GM19438 (cell line): Measurements from ENCODE around the gene CERCAM.
"Not testable (repeated sequence)": the region's sequence is repeated elsewhere in the genome, so short reads cannot be mapped to it uniquely, and the experiment has no call there.

ENCODE experiments used
- ATAC-seq: cut with Tn5 transposase; IDR thresholded peaks from one replicate; pipeline ENCODE4 v1.9.1; 2021; ENCODE audit warnings: low read depth; ENCODE audit not compliant: unreplicated experiment

Gene CERCAM

GRCh38 chr9:128393145-128393775 lies 27.4 kb upstream of the CERCAM start:
- ATAC-seq, result no peak

DNA sequence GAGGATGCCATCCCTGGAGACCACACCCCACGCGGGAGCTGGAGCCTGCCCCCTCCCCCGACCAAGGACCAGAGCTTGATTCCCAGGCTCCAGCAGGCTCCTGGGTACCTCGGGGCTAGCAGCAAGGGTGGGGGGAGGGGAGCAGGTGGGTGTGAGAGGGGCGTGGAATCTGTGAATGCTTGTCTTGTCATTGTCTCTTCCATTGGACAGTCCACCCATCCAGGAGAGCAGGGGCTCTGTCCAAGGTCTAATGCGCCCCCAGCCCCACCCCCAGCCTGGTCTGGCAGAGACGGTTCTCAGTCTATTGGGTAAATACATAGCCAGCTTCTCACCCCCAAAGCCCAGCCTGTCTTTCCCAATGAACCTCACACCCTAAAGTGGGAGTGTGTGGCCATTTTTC lies 26.7 kb upstream of the CERCAM start:
- no peak for ATAC-seq

DNA sequence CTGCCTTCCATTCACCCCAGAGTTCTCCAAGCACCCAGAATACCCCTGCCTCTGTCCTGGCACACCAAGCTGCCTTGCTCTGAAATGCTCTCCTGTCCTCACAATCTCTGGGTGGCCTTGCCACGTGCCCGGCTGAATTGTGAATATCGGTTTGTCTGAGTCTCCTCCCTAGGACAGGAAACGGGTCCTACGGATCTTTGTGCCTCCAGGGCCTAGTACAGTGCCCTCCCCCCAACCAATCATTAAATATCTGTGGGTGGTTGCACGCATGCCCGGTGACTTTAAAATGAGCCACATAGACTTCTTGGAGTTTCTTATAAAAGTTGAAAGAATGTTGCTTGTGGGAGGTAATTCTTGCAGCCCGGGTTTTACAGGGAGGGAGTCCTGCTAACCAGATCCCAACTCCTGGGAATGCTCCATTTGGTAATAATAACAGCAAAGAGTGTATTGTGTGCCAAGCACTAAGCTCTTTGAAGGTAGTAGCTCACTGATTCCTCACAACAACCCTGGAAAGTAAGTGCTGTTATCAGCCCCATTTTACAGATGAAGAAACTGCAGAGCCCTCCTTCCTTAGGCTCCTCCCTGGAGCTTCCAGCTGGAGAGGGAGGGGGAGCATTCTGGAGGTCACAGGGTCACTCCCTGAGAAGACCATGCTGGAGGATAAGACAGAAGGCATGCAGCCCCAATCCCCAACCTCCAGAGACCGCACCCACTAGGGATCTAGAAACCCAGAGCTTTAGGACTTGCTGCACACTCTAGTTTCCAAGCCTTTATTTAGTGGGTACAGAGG lies 26.1 kb upstream of the CERCAM start:
- ATAC-seq, result no peak

DNA sequence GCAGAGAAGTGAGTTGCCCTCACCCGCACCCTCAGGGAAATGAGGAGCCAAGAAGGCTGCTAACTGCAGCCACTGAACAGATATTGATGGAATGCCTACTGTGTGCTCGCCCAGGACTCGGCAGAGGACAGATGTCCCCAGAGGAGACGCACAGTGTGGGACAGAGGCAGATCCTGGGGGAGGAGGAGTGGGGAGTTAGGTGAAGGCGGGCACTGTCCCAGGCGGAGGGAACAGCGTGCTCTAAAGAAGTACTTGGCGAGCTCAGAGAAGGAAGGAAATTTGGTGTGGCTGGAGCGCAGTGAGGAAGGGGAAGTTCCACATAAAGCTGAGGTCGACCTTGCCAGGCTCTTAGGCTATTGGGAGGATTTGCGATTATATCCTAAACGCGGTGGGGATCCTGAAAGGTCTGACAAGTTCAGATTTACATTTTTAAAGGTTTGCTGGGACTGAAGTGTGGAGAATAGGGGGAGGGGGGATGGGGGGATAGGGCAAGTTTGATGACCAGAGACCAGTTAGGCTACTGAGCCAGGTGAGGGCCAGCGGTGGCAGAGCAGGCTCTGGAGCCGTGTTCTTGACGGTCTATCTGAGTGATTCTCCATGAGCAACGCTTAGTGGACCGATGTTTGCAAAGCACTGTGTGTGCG lies 23.6 kb upstream of the CERCAM start:
- no peak for ATAC-seq

- no peak for ATAC-seq
Measured at GRCh38 chr9:128397831-128398230, 22.8 kb upstream of the CERCAM start.

- ATAC-seq, result no peak
Measured at GRCh38 chr9:128399861-128400260, 20.8 kb upstream of the CERCAM start.

GRCh38 chr9:128404560-128404959 lies 16.1 kb upstream of the CERCAM start:
- ATAC-seq, result no peak

DNA sequence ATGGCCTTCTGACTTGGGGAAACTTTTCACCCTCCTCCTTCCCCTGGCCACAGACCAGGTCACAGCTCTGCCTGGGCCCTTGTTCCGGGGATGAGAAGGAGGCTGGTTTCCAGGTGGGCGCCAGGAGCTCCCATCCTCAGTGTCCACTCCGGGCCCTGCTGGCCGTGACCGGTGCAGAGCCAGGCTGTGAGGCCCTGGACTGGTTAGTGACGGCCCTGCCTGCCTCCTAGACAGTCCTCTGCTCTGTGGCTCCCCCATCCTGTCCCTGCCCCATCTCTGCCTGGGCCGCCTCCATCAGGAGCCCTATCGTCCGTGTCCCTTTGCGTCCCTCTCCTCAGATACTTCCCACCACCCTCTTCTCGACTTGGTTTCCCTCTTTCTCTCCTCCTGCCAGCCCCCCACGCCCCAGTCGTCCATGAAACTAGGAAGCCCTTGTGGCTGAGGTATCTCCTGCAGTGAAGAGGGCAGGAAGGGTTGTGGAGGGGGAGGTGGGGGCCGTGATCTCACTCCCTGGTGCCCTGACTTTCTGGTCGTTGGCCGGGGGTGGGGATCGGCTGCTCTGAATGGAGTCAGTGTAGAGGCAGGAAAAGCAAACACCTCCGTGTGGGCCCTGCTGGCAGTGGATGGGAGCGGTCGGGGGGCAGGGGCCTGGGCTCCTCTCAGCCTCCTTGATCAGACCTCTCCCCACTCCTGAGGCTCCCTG lies 15.4 kb upstream of the CERCAM start:
- no peak for ATAC-seq

DNA sequence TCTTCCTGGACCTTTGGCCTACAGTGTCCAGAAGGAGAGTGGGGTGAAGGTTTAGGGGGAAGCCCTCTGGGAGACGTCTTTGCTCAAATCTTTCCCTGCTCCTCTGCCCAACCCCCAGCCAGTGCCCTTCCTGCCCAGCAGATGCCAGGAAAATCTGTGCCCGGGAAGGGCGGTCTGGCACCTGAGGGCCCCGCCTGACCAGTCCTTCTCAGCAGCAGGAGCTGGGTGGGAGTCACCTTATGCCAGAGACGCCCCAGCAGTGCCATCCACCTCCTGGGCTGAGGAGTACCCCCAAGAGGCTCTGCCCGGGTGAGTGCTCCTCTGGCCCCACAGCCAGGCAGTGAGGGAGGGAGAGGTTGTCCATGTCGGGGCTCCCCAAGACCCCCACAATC lies 14.9 kb upstream of the CERCAM start:
- ATAC-seq, result no peak

- ATAC-seq, result no peak
Measured at GRCh38 chr9:128406848-128407391, 13.7 kb upstream of the CERCAM start.

DNA sequence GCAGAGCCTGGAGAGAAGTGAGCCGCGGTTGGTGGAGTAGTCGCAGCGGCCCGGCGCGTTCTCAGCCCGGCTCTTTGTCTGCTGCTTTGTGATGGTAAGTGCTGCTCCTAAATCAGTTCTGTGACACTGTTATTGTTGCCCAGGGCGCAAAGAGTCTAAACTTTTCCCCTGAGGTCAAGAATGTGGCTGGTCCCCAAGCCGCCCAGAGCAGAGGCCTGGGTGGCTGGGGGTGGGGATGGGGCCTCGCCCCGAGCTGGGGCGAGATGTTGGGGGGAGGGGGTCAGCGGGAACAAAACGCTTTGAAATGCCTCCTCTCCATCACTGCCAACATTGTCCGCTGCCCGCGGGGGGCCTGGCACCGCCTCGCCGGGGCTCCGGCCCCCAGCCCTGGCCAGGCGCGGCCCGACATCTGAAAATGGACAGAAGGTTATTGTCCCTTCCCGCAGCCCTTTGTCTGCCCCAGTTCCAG lies 11.7 kb upstream of the CERCAM start:
- no peak for ATAC-seq

DNA sequence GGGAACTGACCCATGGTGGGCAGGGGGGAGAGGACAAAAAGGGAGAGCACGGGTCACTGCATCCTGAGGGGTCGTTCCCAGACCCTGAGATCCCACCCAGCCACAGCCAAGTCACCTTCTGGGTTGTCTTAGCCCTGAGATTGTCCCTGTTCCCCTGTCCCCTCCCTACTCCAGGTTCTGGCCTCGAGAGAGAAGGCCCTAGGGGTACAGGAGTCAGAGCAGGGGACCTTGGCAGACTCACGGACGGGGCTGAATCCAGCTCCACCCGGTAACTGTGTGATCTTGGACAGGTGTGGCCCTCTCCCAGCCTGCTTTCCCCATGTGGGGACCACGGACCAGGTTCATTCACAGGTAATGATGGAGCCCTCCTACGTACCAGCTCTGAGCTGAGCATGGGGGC lies 11.2 kb upstream of the CERCAM start:
- ATAC-seq, result no peak

- no peak for ATAC-seq
Measured at GRCh38 chr9:128409978-128410377, 10.7 kb upstream of the CERCAM start.

- ATAC-seq, result no peak
Measured at GRCh38 chr9:128411364-128412119, 9.1 kb upstream of the CERCAM start.

DNA sequence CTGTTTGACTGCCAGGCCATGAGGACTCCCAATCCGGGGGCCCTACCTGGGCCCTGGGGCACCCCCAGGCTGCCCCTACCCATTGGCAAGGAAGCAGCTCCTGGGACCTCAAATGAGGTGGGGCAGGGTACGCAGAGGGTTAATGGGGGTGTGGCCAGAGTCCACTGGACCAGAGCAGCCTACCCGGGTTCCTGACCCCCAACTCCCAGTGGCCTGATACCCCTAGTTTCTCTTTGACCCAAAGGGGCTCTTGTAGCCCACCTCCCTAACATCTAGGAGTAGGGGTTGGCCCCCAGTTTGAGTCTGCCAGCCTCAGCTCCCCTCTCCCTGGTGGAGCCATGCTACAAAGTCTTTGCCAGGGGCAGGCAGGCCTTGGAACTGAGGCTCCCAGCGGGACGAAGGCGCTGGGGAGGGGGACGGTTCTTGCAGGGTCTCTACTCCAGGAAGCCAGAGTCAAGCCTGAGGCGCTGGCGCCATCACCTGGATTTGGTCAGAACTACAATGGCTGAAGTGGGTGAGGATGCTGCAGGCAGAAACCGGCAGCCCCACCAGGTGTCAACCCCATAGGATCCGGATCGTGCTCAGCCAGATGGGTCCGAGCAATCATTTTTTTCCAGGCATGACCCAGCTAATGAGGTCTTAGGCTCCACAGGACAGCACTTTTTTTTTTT lies 8.4 kb upstream of the CERCAM start:
- no peak for ATAC-seq

DNA sequence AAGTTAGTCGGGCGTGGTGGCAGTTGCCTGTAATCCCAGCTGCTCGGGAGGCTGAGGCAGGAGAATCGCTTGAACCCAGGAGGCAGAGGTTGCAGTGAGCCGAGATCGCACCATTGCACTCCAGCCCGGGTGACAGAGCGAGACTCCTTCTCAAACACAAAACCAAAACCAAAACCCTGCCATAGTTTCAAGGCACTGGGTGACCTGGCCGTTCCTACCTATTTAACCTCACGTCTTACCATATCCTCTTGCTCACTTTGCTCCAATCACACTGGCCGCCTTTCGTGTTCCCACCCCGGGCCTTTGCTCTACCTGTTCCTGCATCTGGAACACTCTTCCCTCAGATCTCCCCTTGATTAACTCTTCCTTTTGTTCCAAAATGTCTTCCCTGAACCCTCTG lies 6.9 kb upstream of the CERCAM start:
- not testable (repeated sequence) for ATAC-seq

- ATAC-seq, result no peak
Measured at GRCh38 chr9:128414461-128414860, 6.2 kb upstream of the CERCAM start.

DNA sequence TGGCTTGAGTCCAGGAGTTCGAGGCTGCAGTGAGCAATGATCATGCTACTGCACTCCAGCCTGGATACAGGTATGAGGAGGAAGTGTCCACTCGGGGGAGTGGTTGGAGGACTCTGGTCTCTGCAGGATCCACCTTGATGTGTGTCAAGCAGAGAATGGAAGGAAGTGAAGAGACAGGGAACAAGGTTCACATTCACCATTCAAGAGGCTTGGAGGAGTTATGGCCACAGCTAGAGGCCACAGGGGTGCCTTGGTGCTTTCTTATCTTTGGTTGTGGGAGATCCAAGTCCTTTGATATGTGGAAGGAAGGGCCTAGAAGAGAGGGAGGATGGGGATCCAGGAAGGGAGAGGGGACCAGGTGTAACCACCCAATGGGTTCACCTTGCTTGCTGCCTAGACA lies 5.4 kb upstream of the CERCAM start:
- no peak for ATAC-seq

- ATAC-seq, result no peak
Measured at GRCh38 chr9:128416014-128416413, 4.6 kb upstream of the CERCAM start.
